Activated CD8-positive, alpha-beta memory T cell treated with anti-CD3 and anti-CD28 coated beads, Interleukin-2, amount 10 ng/mL, durations not matched to agents 7 days and 5 days (primary cell): Measurements from ENCODE around the gene ZSWIM6. TPM values are rescaled to one million over a fixed set of nuclear protein-coding genes. Genes with fewer than 3 reads are reported as not detected.

Experiments used
- ATAC-seq: fragments of 150-1000 bp; cut with Tn5 transposase; one replicate; pipeline ENCODE4 v1.10.0; 2021; ENCODE audit warnings: moderate library complexity
- CTCF ChIA-PET: fragments of 350-600 bp; sonication (Branson Sonifier 250); formaldehyde crosslinking; loops from one replicate; lab custom pipeline; 2021; ENCODE audit warnings: antibody characterized with exemption; lab: Charles Lee
- DNase-seq: peaks from one replicate; pipeline ENCODE4 v3.0.0-alpha.2; 2020
- H3K27ac Mint-ChIP-seq: one replicate; pipeline ENCODE4 v1.8.0; 2021; ENCODE audit warnings: mild to moderate bottlenecking, mixed read lengths
- H3K27me3 Mint-ChIP-seq: one replicate; pipeline ENCODE4 v1.8.0; 2021; ENCODE audit warnings: mixed read lengths
- H3K36me3 Mint-ChIP-seq: one replicate; pipeline ENCODE4 v1.8.0; 2021; ENCODE audit warnings: mild to moderate bottlenecking, mixed read lengths
- H3K4me1 Mint-ChIP-seq: one replicate; pipeline ENCODE4 v1.8.0; 2021; ENCODE audit warnings: mixed read lengths
- H3K4me3 Mint-ChIP-seq: one replicate; pipeline ENCODE4 v1.8.0; 2021; ENCODE audit warnings: mild to moderate bottlenecking, moderate library complexity, mixed read lengths
- H3K9me3 Mint-ChIP-seq: one replicate; pipeline ENCODE4 v1.8.0; 2022; ENCODE audit warnings: low read depth, mixed read lengths
- total RNA-seq, 2 experiments: library from RNA; stranded (reverse); gene quantifications; one replicate each; pipeline ENCODE4 v1.2.3, GENCODE V29; 2021

ZSWIM6 gene
- total RNA-seq, 2 experiments from 2014 or later: 5.9 to 7.6 TPM

DNA sequence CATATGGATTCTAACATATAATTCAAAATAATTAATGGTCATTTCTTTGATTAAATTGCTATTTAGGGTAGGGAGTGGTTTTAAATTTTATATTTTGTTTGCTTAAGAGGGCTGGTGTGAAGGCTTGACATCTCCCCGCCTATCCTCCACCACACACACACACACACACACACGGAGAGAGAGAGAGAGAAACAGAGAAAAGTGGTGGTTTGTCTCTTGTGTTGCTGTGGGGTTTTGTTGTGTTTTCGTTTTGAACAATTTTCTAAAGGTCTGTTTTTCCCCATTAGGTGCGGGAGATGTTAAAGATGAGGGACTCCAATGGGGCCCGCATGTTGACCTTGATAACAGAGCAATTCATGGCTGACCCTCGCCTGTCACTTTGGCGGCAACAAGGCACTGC is 161.9 kb downstream of the ZSWIM6 start:
- Mint-ChIP-seq H3K9me3 (no peaks in the 10 kb centered on the region), H3K36me3 (peaks cover 4% of the 10 kb centered on the region), H3K27me3 (no peaks in the 10 kb centered on the region), H3K4me1 (peaks cover 7% of the 10 kb centered on the region), H3K27ac (no peak overlapping the region), H3K4me3 (no peak overlapping the region)
- no peak for DNase-seq
- CTCF ChIA-PET: no interaction called here
- ATAC-seq: no peak

DNA sequence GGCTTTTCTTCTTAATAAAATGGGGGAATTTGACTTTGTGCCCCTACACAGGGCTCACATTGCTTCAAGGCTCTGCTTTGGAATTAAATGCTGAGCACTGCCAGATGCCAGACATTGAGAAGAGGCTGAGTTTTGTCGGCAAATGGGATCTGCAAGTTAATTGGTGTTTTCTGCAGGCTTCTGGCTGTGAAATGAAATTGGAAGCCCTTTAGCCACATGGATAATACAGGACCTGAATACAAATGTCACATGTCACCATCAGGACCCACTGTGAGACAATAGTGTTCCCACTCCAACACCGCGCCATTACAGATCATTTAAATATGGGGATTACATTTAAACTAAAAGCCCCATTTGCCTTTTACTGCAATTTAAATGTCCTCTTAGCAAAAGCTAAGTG is 164.4 kb downstream of the ZSWIM6 start:
- no peak overlapping the region for H3K27ac Mint-ChIP-seq
- no peak overlapping the region for H3K4me3 Mint-ChIP-seq
- CTCF ChIA-PET: interaction anchor here (0.7 kb wide), 1 partner anchor 1171 kb away, joined by 3 read pairs; no protein-coding TSS in a partner anchor
- no peaks in the 10 kb centered on the region for H3K9me3 Mint-ChIP-seq
- ATAC-seq (no peak), DNase-seq (no peak)
- peaks cover 7% of the 10 kb centered on the region for H3K4me1 Mint-ChIP-seq
- H3K27me3 Mint-ChIP-seq: no peaks in the 10 kb centered on the region
- peaks cover 4% of the 10 kb centered on the region for H3K36me3 Mint-ChIP-seq

DNA sequence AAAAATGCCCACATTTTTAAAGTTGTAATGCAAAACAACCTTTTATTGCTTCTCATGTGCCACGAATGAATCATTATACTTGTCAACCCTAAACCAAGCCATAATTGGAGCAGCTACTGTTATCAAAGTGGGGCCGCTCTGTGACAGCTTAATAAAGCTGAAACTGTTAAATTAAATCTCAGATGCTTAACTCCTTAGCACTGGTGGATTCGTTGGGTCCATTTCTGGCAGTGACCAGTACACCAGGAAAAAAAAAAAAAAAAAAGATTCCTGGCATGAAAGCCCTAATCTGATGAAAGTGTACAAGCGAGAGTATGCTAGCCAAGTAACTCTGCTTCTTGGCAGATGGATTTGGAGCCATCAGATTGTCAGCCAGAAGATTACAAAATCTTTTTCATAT is 164.8 kb downstream of the ZSWIM6 start:
- Mint-ChIP-seq H3K4me3 (no peak overlapping the region), H3K4me1 (peaks cover 7% of the 10 kb centered on the region), H3K27me3 (no peaks in the 10 kb centered on the region), H3K27ac (no peak overlapping the region), H3K36me3 (peaks cover 4% of the 10 kb centered on the region), H3K9me3 (no peaks in the 10 kb centered on the region)
- ATAC-seq (no peak), DNase-seq (no peak)
- CTCF ChIA-PET: interaction anchor here (0.7 kb wide), 1 partner anchor 1170 kb away, joined by 3 read pairs; no protein-coding TSS in a partner anchor

DNA sequence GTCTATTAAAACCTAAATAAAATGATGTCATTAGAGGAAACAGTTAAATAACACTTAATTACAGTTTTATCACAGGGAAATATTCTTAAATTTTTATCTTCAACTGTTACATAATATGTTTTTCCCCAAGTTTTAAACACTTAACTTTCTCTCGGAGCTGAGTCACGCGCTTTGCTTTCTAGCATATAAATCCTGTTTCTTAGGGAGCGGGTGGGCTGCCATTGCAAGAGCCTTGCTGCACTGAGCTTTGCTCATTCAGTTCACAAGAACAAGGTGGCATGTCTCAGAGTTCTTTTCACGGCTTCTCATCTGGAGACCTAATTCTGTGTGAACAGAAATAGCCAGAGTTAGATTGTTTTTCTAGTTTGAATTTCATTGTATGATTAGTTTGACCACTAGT is 166.1 kb downstream of the ZSWIM6 start:
- H3K36me3 Mint-ChIP-seq: peaks cover 4% of the 10 kb centered on the region
- no peaks in the 10 kb centered on the region for H3K27me3 Mint-ChIP-seq
- no peaks in the 10 kb centered on the region for H3K9me3 Mint-ChIP-seq
- no peak overlapping the region for H3K27ac Mint-ChIP-seq
- H3K4me1 Mint-ChIP-seq: peaks cover 7% of the 10 kb centered on the region
- DNase-seq (no peak), ATAC-seq (no peak)
- H3K4me3 Mint-ChIP-seq: no peak overlapping the region
- CTCF ChIA-PET: no interaction called here

DNA sequence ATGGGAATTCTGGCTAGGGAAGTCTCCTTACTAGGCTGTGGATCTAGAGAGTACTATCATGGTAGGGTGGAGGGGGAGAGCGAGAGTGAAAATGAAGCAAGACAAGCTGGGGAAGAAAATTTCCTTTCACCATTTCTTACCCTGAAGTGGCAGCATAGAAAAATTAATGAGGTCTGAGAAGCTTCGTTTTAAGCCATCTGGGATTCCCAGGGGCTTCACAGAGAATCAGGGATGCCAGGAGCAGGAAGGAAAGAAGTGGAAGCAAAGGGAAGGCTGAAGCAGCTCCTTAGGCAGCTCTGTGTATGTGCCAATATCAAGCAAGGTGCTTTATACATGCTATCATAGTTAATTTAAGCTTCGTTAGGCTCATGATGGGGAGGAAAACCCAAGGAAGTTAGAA is 169.9 kb downstream of the ZSWIM6 start:
- CTCF ChIA-PET: interaction anchor here (0.9 kb wide), 1 partner anchor 157 kb away, joined by 3 read pairs; no protein-coding TSS in a partner anchor
- no peaks in the 10 kb centered on the region for H3K9me3 Mint-ChIP-seq
- no peaks in the 10 kb centered on the region for H3K27me3 Mint-ChIP-seq
- H3K4me1 Mint-ChIP-seq: no peaks in the 10 kb centered on the region
- DNase-seq (no peak), ATAC-seq (no peak)
- H3K27ac Mint-ChIP-seq: no peak overlapping the region
- H3K4me3 Mint-ChIP-seq: no peak overlapping the region
- H3K36me3 Mint-ChIP-seq: no peaks in the 10 kb centered on the region

DNA sequence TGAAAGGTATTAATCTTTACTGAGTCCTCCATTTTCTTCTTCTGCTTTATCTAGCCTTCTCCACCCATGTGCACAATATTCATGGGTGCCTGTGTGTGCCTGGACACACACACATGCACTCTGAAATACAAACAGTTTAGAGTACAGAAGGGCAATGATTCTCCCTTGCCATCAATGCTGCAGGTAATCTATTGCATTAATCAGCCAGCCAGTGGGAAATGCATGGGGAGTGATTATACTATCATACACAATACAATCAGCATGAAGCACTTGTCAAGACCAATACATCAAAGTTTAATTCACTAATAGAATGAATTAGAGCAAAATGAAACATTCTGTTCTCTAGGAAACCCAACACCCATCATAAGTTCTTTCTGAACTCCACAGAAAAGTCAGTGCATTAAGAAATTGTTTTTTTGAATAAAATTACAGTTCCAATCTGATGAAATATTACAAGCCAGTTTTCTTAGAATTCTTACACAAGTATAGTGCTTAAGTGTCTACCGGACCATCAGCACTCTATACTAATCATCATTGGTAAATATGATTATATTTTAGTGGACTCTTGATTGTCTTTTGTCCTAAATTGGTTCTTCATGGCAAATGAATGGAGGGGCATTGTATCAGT is 172.2 kb downstream of the ZSWIM6 start:
- DNase-seq (no peak), ATAC-seq (no peak)
- Mint-ChIP-seq H3K27ac (no peak overlapping the region), H3K4me3 (no peak overlapping the region), H3K4me1 (no peaks in the 10 kb centered on the region), H3K9me3 (no peaks in the 10 kb centered on the region), H3K36me3 (peaks cover 1% of the 10 kb centered on the region), H3K27me3 (no peaks in the 10 kb centered on the region)
- CTCF ChIA-PET: no interaction called here

DNA sequence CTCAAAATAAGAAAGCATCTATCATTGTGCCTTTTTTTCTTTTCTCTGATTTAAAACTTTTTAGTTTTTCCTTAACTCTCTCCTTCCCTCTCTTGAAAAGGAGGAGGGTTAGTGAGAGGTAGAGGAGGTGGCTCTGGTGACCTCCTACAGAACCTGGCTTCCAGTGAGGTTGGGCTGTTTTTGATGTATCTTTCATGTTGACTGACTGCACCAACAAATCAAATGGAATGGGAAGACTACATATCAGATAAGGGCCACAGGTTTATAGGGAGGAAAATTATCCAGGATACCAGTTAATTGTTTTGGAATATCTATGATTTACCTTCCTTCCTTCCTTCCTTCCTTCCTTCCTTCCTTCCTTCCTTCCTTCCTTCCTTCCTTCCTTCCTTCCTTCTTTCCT is 173.2 kb downstream of the ZSWIM6 start:
- ATAC-seq (no peak), DNase-seq (no peak)
- Mint-ChIP-seq H3K9me3 (no peaks in the 10 kb centered on the region), H3K4me3 (no peak overlapping the region), H3K36me3 (peaks cover 2% of the 10 kb centered on the region), H3K4me1 (no peaks in the 10 kb centered on the region), H3K27me3 (no peaks in the 10 kb centered on the region), H3K27ac (no peak overlapping the region)
- CTCF ChIA-PET: no interaction called here

DNA sequence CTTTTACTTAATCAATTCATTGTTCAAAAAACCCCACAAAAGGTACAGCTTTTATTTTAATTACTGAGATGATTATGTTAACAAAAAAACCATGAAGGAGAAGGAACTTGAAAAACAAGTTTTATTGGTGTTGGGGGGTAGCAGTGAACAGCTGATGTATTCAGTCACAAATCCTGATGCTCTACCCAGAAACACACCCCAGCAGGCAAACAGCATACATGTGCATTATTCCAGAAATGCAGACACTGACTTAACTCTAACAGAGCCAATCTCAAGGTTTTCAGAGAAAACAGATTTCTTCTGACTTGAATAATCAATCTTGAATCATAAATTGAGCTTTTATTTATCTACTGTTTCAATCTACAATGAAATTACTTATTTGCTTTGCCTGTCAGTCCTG is 175.2 kb downstream of the ZSWIM6 start:
- ATAC-seq (no peak), DNase-seq (no peak)
- H3K27me3 Mint-ChIP-seq: no peaks in the 10 kb centered on the region
- H3K4me3 Mint-ChIP-seq: no peak overlapping the region
- no peak overlapping the region for H3K27ac Mint-ChIP-seq
- H3K9me3 Mint-ChIP-seq: no peaks in the 10 kb centered on the region
- H3K36me3 Mint-ChIP-seq: peaks cover 3% of the 10 kb centered on the region
- CTCF ChIA-PET: no interaction called here
- no peaks in the 10 kb centered on the region for H3K4me1 Mint-ChIP-seq

DNA sequence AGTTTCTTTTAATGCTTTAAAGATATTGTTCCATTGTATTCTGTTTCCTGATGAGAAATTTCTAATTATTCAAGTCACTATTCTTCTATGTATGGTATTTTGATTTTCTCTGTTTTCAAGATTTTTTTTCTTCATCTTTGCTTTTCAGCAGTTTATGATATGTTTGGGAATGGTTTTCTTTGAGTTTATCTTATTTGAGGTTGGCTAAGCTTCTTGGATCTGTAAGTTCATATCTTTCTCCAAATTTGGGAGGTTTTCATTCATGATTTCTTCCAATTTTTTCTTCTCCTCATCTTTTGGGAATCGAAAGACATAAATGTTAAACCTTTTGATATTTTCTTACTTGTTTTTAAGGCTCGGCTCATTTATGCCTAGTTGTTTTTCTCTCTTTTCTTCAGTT is 184.9 kb downstream of the ZSWIM6 start:
- CTCF ChIA-PET: no interaction called here
- peaks cover 15% of the 10 kb centered on the region for H3K36me3 Mint-ChIP-seq
- DNase-seq (no peak), ATAC-seq (no peak)
- H3K9me3 Mint-ChIP-seq: peaks cover 11% of the 10 kb centered on the region
- no peak overlapping the region for H3K27ac Mint-ChIP-seq
- no peaks in the 10 kb centered on the region for H3K4me1 Mint-ChIP-seq
- H3K4me3 Mint-ChIP-seq: no peak overlapping the region
- H3K27me3 Mint-ChIP-seq: no peaks in the 10 kb centered on the region

DNA sequence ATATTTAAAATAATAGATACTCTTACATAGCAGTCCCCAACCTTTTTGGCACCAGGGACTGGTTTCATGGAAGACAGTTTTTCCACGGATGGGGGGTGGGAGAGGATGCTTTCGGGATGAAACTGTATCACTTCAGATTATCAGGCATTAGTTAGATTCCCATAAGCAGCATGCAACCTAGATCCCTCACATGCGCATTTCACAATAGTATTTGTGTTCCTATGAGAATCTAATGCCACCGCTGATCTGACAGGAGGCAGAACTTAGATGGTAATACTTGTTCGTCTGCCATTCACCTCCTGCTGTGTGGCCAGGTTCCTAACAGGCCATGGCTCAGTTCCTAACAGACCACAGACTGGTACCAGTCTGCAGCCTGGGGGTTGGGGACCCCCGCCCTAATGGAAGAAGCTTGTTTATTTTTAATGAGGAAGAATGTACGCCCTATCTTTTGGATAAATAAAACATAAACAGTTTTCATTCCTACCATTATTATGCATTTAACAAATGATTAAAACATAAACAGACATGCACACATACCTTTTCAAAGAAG is 187.7 kb downstream of the ZSWIM6 start:
- CTCF ChIA-PET: no interaction called here
- no peak for DNase-seq

DNA sequence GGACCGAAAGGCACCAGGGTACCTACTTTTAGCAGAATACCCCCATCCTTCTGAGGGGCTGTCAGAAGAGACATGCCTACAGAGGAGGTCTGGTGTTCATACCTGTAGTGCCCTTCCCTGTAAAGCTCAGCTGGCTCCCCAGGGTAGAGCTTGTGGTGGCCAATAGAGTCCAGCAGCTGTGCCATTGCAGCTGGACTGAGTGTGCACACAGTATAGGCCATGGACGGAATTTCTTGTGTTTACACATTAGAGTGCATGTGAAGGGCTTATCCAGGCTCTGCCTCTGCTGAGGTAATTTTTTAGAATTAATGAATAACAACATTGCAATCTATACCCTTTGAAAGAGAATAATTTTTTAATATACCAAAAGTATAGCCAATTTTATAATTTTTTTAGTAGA is 191.0 kb downstream of the ZSWIM6 start:
- Mint-ChIP-seq H3K4me3 (no peak overlapping the region), H3K27ac (no peak overlapping the region), H3K4me1 (no peaks in the 10 kb centered on the region), H3K36me3 (peaks cover 15% of the 10 kb centered on the region), H3K27me3 (no peaks in the 10 kb centered on the region), H3K9me3 (no peaks in the 10 kb centered on the region)
- DNase-seq (no peak), ATAC-seq (no peak)
- CTCF ChIA-PET: no interaction called here

More for the DNA sequence above, 187.7 kb downstream of the ZSWIM6 start:
- Mint-ChIP-seq H3K9me3 (peaks cover 8% of the 10 kb centered on the region), H3K4me3 (no peak overlapping the region), H3K4me1 (no peaks in the 10 kb centered on the region), H3K27ac (no peak overlapping the region), H3K27me3 (no peaks in the 10 kb centered on the region), H3K36me3 (peaks cover 9% of the 10 kb centered on the region)
- ATAC-seq: no peak

DNA sequence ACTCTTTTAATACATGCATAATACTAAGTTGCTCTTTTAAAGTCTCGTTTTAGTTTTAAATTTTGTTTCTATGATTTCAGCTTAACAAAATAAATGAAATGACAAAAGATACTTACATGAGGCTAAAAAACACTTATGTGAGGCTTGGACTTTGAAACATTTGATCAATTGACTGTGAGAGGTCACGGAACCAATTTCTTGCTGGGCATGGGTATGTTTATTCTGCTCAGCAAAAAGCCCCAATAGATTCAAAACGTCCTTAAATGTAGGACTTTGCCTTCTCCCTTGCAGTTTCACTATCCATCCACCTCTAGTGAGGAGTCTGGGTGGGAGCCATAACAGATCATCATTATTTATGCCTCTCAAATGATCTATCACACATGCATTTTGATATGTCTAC is 191.9 kb downstream of the ZSWIM6 start:
- H3K27me3 Mint-ChIP-seq: no peaks in the 10 kb centered on the region
- H3K27ac Mint-ChIP-seq: no peak overlapping the region
- DNase-seq (no peak), ATAC-seq (no peak)
- H3K36me3 Mint-ChIP-seq: peaks cover 15% of the 10 kb centered on the region
- CTCF ChIA-PET: no interaction called here
- H3K4me3 Mint-ChIP-seq: no peak overlapping the region
- no peaks in the 10 kb centered on the region for H3K4me1 Mint-ChIP-seq
- H3K9me3 Mint-ChIP-seq: no peaks in the 10 kb centered on the region

DNA sequence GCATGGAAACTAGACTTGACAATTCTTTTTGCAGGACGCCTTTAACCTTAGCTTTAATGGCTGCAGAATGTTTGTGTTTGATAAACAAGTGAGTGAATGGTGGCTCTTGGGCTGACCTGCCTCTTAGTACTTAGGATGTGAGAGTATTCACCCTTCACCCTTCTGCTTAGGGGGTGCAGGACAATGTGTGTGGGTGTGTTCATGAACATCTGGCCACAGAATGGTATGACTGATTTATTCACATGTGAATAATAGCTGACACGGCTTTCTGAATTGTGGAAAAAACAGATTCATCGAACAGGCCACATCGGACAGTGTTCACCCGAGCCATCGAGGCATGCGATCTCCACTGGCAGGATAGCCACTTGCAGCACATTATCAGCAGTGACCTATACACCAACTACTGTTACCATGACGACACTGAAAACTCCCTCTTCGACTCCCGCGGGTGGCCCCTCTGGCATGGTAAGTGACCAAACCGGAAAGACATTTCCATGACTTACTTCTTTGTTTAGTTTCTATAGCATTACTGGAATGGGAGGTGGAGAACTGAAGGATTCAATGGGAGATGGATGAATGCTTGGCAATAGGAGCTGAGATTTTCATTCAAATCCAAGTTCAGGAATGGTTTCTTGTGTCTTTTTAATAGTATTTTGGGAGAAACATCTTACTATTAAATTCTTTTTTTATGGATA is 193.6 kb downstream of the ZSWIM6 start:
- Mint-ChIP-seq H3K27me3 (no peaks in the 10 kb centered on the region), H3K27ac (no peak overlapping the region), H3K4me3 (no peak overlapping the region), H3K9me3 (no peaks in the 10 kb centered on the region), H3K4me1 (no peaks in the 10 kb centered on the region), H3K36me3 (peaks cover 17% of the 10 kb centered on the region)
- CTCF ChIA-PET: no interaction called here
- ATAC-seq (no peak), DNase-seq (no peak)

DNA sequence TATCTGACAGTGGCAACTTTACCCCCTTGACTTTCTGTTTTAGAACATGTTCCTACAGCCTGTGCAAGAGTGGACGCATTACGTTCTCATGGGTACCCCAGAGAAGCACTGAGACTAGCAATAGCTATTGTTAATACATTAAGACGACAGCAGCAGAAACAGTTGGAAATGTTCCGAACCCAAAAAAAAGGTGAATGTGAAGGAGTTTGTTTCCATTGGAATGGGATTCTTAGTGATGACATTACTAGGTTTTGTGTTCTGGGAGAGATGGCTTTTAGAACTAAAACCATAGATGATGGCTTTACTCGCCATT is 194.1 kb downstream of the ZSWIM6 start:
- Mint-ChIP-seq H3K4me3 (no peak overlapping the region), H3K27ac (no peak overlapping the region), H3K9me3 (no peaks in the 10 kb centered on the region), H3K27me3 (no peaks in the 10 kb centered on the region), H3K4me1 (no peaks in the 10 kb centered on the region), H3K36me3 (peaks cover 18% of the 10 kb centered on the region)
- CTCF ChIA-PET: no interaction called here
- ATAC-seq (no peak), DNase-seq (no peak)
